Keratinocyte (primary cell): Measurements from ENCODE around the gene ATXN2.
"Not testable (repeated sequence)": the region's sequence is repeated elsewhere in the genome, so short reads cannot be mapped to it uniquely, and the experiment has no call there.

Experiments used
- CTCF ChIP-seq, 3 experiments: IDR thresholded peaks in 1 of 3; conservative IDR thresholded peaks in 1 of 3; optimal IDR thresholded peaks in 1 of 3; 2 replicates in 2 of 3; 3 replicates in 1 of 3; pipeline versions ENCODE3 to v1.5.1; 2011; ENCODE audit warnings: low read length in 3 of 3, mild to moderate bottlenecking in 3 of 3, moderate library complexity in 2 of 3, control low read depth in 1 of 3, inconsistent platforms in 1 of 3; ENCODE audit not compliant: insufficient read depth in 2 of 3; ENCODE audit errors: extremely low read depth in 1 of 3
- EZH2 ChIP-seq: IDR thresholded peaks from one replicate; pipeline ENCODE4 v1.6.1; 2012; ENCODE audit warnings: inconsistent platforms, mild to moderate bottlenecking, low read length, moderate library complexity

- TF ChIP-seq CTCF (optimal IDR thresholded peaks at IDR 0.05 in 1 of 3, IDR thresholded peaks at IDR 0.05 in 1 of 3, conservative IDR thresholded peaks at IDR 0.05 in 1 of 3; ENCODE audit: extremely low read depth in 1 of 3, insufficient read depth in 2 of 3, low read length in 3 of 3); EZH2: not testable (repeated sequence)
These were observed 139.0 kb downstream of the ATXN2 start for GRCh38 chr12:111460111-111460510.
